NCI-H128 (cell line): Measurements from ENCODE around the gene PTPRN2.

ENCODE experiments used
- DNase-seq: peaks from one replicate; lab custom pipeline; 2025; ENCODE audit not compliant: unreplicated experiment; lab: John Stamatoyannopoulos, UW

Gene PTPRN2

DNA sequence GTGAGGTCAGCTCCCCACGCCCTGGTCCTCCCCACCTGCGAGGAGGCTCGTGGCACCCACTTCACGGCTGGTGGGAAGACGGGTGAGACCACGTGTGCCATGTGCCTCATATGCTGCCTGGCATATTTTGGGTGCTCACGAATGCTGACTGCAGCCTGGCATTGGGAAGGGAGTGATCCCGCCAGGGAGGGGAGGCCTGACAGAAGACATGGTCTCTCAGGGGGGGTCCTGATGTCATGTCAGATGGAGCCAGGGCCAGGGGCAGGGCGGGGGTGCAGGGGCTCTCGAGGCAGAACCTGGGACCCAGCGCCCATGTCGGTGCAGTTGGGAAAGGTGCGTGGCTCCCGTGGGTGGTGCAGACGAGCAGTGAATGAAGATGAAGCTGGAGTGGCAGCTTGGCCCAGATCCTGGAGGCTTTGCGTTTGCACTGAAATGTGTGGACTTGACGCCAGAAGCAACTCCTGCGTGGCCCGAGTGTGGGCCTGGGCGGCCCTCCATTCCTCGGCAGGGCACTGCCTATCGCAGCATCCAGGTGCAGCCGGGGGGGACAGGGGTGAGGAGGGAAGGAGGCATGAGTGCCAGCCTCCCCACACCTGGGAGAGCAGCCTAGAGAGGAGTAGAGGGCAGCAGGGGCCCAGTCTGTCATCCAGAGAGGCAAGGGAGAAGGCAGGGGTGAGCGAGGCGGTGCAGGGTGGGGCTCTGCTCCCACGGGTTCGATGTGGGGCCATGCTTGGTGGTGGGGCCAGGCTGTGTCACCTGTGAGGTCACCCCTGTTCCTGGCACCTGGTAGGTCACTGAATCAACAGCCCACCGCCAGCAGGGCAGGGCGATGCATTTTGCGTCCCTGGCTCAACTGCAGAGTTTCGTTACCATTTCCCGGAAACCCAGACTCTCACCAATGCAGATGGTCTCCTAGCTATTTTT, 865.2 kb downstream of the PTPRN2 start:
- DNase-seq, result no peak

DNA sequence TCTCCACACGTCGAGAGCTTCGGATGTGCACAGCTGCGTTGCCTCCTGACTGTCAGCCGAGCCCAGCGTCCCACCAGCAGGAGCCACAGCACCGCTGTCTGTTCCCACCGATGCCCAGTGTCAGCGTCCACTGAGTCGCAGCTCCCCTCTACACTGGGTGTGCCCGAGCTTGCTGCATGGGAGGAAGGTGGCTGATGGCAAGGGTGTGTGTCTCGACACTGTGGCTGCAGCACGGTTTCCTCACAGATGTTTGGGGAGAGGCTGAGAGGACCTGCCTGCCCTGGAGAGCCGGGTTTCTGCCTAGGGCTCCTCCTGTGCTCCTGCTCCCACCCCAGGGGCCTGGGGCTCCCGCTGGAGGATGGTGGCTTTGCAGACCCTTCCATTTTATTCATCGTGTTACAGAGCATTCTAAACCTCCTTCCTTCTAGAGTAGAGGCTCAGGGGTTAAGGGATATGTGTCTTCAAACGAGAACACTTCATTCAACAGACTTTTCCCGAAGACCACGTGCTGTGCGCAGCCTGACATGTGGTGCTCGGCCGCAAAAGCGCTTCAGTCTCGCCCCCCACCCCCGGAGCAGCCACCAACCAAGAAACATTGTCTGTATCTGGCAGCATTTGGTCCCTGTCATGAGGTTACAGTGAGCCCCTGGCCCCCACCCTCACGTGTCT, 866.0 kb downstream of the PTPRN2 start:
- no peak for DNase-seq

DNA sequence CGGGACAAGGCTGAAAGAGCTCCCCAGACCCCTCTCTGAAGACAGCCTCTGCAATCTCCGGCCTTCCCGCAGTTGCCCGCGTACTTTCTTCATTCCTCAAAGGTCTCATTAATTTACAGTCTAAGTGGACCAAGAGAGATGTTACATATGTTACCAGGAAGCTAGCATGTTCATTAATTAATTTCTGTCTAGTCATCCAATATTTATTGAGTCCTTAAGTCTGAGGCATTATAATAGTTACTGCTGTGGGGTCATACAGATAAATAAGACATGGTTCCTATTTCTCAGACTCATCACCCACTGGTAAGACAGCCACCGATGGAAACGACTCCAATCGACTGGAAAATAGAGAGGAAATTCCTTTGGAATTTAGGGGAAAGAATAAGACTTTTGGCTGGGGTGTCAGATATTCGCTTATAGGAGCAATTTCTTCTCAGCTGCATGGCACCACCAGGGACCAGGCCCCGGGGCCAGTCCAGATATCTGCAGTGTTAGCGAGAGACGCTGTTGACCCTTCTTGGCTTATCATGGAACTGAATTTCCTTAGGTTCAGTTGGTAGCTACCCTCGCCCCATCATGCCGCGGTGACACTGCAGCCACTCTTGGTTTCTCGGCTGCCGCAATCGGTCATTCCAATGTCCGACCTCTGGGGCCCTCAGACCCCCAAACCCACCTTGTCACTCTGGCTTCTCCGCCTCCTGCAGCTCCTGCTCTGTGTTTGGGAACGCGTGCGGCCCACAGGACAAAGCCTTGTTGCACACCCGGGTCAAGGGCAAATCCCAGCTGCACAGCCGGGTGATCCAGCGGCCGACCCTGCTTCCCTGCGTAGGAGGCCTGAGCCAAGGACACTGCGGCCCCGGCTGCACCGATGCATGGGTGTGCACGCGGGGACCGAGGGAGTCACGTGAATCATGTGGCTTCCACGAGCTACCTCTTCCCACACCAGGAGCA, 867.6 kb downstream of the PTPRN2 start:
- DNase-seq, result no peak

DNA sequence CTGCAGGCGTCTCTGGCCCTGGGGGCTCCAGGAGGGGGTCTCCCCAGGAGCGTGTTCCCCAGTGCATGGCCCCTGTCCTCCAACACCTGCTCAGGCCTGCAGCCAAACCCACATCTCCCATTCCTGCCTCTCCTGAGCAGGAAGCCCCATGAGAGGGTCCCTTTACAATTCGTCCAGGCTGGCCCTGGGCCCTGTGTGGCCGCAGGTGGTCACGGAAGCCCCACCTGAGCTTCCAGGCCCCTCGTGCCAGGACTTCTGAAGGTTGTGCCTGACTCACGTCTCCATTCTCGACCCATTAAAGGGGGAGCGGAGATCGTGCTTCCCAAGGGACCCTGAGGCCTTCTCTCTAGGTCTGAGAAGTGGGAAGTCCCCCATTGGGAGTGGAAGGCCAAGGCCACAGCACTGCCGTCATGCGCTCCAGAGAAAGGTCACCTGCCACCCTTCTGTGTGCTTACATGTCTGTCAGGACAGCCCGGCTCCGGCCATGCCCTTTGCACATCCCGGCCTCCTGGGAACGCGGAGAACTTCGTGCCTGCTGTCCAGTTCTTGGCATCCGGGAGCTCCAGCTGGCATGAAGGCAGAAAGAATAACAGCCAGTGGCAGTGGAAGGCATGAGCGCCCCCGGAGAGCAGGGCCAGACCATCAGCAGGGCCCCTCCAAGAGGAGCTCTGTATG, 868.5 kb downstream of the PTPRN2 start:
- DNase-seq, result no peak

DNA sequence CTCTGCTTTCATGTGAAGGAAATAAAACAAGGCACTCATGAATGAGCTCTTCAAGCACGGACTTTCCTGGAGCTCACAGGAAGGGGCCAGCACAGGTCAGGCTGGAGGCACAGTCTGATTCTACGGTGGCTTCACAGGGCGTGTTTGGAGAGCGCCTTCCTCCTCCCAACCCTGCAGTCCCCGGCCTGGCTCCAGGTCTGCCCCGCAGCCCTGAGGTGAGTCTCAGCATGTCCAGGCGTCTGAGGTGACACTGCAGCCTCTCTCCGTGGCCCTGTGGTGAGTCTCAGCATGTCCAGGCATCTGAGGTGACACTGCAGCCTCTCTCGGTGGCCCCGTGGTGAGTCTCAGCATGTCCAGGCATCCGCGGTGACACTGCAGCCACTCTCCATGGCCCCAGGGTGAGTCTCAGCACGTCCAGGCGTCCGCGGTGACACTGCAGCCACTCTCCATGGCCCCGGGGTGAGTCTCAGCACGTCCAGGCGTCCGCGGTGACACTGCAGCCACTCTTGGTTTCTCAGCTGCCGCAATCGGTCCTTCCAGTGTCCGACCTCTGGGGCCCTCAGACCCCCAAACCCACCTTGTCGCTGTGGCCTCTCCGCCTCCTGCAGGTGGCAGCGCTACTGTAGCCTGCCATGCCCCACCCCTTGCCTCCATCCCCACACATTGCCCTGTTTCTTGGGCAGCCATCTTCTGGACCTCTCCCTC, 869.2 kb downstream of the PTPRN2 start:
- no peak for DNase-seq

DNA sequence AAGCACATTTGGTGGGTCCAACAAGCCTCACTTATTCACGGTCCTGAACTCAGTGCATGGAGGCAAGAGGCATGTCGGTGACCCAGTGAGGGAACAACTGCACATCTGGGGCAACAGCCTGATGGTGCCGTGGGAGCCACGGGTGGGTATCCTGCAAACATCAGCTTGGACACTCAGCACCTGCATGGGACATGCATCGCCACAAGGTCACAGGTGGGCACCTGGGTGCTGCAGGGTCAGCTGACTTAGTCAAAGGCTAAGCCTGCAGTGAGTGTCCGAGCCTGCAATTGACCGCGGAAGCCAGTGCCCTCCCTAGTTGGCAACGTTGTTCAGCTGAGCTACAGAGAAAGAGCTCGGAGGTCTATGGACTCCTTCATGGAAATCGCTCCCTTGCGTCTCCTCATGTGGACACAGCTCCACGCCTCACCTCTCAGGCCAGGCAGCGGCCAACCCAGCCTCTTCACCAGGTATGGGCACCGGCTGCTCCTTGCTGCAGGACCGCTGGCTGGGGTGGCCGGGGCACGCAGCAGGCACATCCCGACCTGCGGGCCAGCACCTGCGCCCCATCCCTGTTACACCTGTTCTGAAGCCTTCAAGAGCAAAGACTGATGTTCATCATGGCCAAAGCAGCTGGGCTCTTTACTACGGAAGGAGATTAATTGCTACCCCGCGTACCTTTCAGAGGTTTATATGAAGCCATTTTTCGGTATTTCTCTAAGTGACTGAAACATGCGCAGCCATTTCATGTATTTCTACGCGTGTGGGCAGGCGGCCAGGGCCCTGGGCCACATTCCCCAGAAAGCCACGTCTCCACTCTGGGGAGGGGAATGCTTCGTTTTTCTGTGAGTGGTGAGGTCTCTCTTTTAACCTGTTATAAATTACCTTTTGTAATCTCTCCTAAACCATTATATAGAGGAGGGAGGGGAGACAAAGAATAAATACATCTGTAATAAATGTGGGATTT, 870.1 kb downstream of the PTPRN2 start:
- no peak for DNase-seq

- no peak for DNase-seq
Observed at GRCh38 chr7:157715938-157716280, 871.7 kb downstream of the PTPRN2 start.

GRCh38 chr7:157715071-157715937, 872.3 kb downstream of the PTPRN2 start:
- no peak for DNase-seq

DNA sequence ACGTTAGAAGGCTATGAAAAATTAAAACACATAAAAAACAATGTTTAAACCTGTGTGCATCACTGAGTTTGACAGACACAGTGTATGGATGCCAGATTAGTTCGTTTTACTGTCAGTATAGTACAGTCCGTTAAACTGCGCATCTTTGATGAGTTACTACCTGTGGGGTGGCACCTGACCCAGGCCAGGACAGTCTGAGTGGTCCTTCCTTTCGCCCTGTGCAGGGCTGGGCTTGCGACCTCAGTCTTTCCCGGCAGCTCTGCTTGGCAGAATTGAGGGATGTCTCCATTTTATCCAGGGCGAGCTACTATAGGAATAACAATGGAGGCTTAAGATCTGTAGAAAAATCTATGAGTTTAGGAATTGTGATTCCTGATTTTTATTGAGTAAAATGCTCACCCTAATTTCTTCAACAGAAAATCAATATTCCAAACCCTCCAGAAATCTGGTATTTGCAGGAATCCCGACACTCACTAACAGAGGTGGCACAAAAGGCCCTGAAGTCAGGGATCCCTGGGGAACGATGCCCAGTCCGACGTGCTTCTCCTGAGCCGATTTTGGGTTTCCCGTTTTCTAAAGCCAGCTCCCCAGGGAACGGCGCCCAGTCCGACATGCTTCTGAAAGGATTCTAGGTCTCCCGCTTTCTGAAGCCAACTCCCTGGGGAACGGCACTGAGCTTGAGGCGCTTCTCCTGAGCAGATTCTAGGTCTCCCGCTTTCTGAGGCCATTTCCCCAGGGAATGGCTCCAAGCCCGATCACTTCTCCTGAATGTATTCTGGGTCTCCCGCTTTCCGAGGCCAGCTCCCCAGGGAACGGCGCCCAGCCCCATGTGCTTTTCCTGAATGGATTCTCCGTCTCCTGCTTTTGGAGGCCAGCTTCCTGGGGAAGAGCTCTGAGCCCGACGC, 873.2 kb downstream of the PTPRN2 start:
- no peak for DNase-seq

- no peak for DNase-seq
Observed at GRCh38 chr7:157713591-157713990, 874.0 kb downstream of the PTPRN2 start.

- no peak for DNase-seq
Observed at GRCh38 chr7:157712666-157713235, 874.9 kb downstream of the PTPRN2 start.

- DNase-seq, result no peak
Observed at GRCh38 chr7:157711353-157711888, 876.2 kb downstream of the PTPRN2 start.

DNA sequence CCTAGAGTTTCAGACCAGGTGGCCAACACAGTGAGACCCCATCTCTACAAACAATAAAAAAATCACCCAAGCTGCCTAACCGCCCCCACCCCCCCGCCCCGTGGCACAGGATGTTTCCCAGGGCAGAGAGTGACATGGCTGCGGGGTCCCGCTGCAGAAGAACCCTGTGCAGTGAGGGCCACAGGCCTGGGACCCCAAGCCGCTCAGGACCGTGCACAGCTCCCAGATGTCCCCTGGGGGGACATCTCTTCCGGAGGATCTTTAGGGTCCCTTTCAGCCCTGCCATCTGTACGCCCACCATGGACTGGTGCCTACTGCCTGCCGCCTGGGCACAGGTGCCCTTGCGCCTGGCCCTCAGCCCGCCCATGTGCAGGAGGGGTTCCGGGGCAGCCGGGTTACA, 877.2 kb downstream of the PTPRN2 start:
- no peak for DNase-seq

DNA sequence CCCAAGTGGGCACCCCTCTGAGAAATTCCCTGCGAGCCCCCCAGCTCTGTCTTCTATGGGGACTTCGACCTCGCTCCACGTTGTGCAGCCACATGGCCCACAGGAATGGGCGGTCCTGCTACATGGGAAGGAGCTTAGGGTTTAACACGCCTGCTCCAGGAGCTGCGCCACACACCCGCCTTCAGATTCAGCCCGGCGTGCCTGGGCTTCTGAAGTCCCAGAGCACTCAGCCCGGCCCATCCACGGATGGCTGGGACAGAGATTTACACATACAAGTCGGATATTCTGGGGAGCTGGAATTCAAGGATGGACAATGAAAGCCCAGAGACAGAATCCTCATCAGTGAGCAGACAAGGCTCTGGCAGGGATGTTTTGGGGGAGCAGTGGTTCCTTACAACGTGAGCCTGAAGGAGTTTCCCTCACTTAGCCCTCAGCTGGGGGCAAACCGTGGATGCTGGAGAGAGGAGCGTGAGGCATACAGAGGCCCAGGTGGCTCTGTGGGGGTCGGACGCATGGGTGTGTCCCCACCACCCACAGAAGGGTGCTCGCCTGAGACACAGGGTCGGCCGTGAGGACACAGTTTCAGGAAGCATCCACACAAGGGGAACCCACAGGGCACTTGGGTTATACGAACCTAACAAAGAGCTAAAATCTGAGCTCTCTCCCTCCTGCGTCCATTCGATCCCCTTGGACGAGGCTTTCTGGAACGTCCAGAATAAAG, 877.9 kb downstream of the PTPRN2 start:
- no peak for DNase-seq

DNA sequence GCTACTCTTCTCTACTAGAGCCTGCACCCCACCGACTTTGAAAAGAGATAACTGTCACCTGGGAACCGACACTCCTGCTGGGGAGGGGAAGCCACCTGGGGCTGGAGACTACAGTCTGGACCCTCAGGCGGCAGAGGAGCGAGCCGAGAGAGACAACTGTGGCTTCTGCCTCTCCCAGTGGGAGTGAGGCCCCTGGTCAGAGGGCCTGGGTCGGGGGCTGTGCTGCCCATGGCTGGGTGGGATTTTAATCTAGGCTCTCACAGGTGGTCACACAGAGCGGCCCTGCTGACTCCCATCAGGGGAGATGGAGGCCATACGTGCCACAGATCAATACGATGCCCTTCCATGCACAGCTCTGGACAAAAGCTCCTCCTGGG, 878.7 kb downstream of the PTPRN2 start:
- no peak for DNase-seq
